Sigmoid colon (tissue), 7 donors: ENCODE data around the gene NLRC3. TPM values are rescaled to one million over a fixed set of nuclear protein-coding genes. Genes with fewer than 3 reads are reported as not detected.

Source experiments
- DNase-seq: peaks from one replicate; pipeline ENCODE4 v3.0.0-alpha.2; 2019
- H3K27ac ChIP-seq, 4 donors: fragments of 200-600 bp; sonication (generic); one replicate each; pipeline ENCODE4 v1.5.1; 2016 to 2019; ENCODE audit warnings: mild to moderate bottlenecking in 1 of 4
- H3K27me3 ChIP-seq, 3 donors: fragments of 200-600 bp; sonication (generic); one replicate each; pipeline ENCODE4 v1.5.1; 2019; ENCODE audit warnings: mild to moderate bottlenecking in 1 of 3
- H3K36me3 ChIP-seq, 4 donors: fragments of 200-600 bp; sonication (generic); one replicate each; pipeline ENCODE4 v1.5.1; 2016 to 2019
- H3K4me1 ChIP-seq, 4 donors: fragments of 200-600 bp; sonication (generic); one replicate each; pipeline ENCODE4 v1.5.1; 2017 to 2019
- H3K4me3 ChIP-seq, 4 donors: fragments of 200-600 bp; sonication (generic); one replicate each; pipeline ENCODE4 v1.5.1; 2017 to 2019; ENCODE audit warnings: mild to moderate bottlenecking in 2 of 4, moderate library complexity in 1 of 4
- H3K9me3 ChIP-seq, 4 donors: fragments of 200-600 bp in 3 of 4; sonication (generic) in 3 of 4; one replicate each; pipeline versions ENCODE4 v1.5.1 to v1.6.1; 2013 to 2019
- EP300 ChIP-seq, 4 donors: sonication (generic); formaldehyde crosslinking; IDR thresholded peaks; one replicate each; pipeline ENCODE4 v1.6.1; 2017; ENCODE audit warnings: antibody characterized with exemption in 4 of 4
- POLR2A ChIP-seq, 2 donors: fragments of 450-650 bp; IDR thresholded peaks; one replicate each; pipeline ENCODE4 v1.6.1; 2016; ENCODE audit warnings: antibody characterized with exemption in 2 of 2, mild to moderate bottlenecking in 2 of 2, moderate library complexity in 2 of 2
- POLR2AphosphoS5 ChIP-seq, 4 donors: sonication (generic); formaldehyde crosslinking; IDR thresholded peaks; one replicate each; pipeline ENCODE4 v1.6.1; 2017; ENCODE audit warnings: antibody characterized with exemption in 4 of 4
- WGBS, 2 donors: extraction: QIAGEN DNeasy Blood & Tissue Kit; methylation state at CpG; one replicate each; pipeline ENCODE4 v1.1.7; 2013; 5-methylcytosine and 5-hydroxymethylcytosine counted together
- intact Hi-C: fragments of 100-400 bp; cut with DNase I; formaldehyde crosslinking; loops from one replicate; pipeline ENCODE4 v1.15.1; 2023
- polyA plus RNA-seq, 3 donors: library from polyadenylated mRNA; stranded (reverse); fragments of 200-250 nt; gene quantifications; one replicate each; pipeline ENCODE4 v1.2.3, GENCODE V29; 2013
- total RNA-seq, 4 donors: library from RNA; depleted of rRNA; stranded (reverse); fragments of >200 nt; gene quantifications; one replicate each; pipeline ENCODE4 v1.1.0, GENCODE V29; 2016
- TF ChIP-seq, protein P1 (sequence below), 4 experiments: fragments of 450-650 bp in 3 of 4; fragments of 200-600 bp in 1 of 4; IDR thresholded peaks; one replicate each; pipeline ENCODE4 v1.5.1; 2016 to 2019; ENCODE audit warnings: antibody characterized with exemption in 4 of 4, mild to moderate bottlenecking in 3 of 4, moderate library complexity in 2 of 4
- donor health status: healthy with polysubstance abuse.
- donor health status: Bipolar disorder and iron deficiency.
- donor health status: healthy.

NLRC3 gene, protein sequence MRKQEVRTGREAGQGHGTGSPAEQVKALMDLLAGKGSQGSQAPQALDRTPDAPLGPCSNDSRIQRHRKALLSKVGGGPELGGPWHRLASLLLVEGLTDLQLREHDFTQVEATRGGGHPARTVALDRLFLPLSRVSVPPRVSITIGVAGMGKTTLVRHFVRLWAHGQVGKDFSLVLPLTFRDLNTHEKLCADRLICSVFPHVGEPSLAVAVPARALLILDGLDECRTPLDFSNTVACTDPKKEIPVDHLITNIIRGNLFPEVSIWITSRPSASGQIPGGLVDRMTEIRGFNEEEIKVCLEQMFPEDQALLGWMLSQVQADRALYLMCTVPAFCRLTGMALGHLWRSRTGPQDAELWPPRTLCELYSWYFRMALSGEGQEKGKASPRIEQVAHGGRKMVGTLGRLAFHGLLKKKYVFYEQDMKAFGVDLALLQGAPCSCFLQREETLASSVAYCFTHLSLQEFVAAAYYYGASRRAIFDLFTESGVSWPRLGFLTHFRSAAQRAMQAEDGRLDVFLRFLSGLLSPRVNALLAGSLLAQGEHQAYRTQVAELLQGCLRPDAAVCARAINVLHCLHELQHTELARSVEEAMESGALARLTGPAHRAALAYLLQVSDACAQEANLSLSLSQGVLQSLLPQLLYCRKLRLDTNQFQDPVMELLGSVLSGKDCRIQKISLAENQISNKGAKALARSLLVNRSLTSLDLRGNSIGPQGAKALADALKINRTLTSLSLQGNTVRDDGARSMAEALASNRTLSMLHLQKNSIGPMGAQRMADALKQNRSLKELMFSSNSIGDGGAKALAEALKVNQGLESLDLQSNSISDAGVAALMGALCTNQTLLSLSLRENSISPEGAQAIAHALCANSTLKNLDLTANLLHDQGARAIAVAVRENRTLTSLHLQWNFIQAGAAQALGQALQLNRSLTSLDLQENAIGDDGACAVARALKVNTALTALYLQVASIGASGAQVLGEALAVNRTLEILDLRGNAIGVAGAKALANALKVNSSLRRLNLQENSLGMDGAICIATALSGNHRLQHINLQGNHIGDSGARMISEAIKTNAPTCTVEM
- total RNA-seq, result under 1 TPM in 3 of 4 donors, not detected in 1; under 0.01 to 0.33 (median 0.27) TPM
- 1 to 10 TPM in 1 of 3 donors, under 1 TPM in 1, not detected in 1; under 0.01 to 7.0 TPM for polyA plus RNA-seq

DNA sequence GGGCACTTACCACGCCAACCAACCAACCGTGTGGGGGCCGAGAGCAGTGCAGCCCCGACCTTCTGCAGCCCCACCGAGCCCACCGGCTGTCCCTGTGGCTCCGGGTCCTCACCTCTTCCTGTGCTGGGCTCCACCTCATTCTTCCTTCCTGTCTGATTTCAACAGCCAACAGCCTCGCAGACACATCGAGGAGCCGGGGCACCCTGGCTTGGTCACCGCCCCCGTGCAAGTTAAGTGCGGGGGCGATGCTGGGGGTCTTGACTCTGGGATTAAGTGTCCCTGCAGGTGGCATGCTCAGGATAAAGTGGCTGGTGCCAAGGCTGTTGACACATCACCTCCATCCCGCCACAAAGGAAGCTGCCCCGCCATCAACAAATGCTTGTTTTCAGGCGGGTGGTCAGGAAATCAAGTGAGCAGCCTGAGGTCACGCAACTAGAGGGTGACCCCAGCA, at the start of gene NLRC3:
TSS of gene NLRC3 (minus strand) at position 102 of the 451 bp plus-strand sequence. CDS start 12,367 bp downstream, outside the sequence.
- DNase-seq, result no peak
- no peaks in the 10 kb centered on the region for H3K9me3 ChIP-seq
- intact Hi-C loops, result no loop called here
- 36 to 70% methylated on average over 18 of the region's 18 CpGs for WGBS, 2 donors
- H3K4me3 ChIP-seq, result peak within 1 kb of the TSS in 1 of 4 donors; percentile 5
- H3K36me3 ChIP-seq, result peaks cover 0 to 3% (median 1%) of the 10 kb centered on the region in 4 donors
- no peak within 1 kb of the TSS for H3K27ac ChIP-seq
- no peak for TF ChIP-seq POLR2AphosphoS5 (IDR thresholded peaks at IDR 0.05)
- TF ChIP-seq EP300 (IDR thresholded peaks at IDR 0.05), result no peak
- TF ChIP-seq, protein P1, sequence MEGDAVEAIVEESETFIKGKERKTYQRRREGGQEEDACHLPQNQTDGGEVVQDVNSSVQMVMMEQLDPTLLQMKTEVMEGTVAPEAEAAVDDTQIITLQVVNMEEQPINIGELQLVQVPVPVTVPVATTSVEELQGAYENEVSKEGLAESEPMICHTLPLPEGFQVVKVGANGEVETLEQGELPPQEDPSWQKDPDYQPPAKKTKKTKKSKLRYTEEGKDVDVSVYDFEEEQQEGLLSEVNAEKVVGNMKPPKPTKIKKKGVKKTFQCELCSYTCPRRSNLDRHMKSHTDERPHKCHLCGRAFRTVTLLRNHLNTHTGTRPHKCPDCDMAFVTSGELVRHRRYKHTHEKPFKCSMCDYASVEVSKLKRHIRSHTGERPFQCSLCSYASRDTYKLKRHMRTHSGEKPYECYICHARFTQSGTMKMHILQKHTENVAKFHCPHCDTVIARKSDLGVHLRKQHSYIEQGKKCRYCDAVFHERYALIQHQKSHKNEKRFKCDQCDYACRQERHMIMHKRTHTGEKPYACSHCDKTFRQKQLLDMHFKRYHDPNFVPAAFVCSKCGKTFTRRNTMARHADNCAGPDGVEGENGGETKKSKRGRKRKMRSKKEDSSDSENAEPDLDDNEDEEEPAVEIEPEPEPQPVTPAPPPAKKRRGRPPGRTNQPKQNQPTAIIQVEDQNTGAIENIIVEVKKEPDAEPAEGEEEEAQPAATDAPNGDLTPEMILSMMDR (IDR thresholded peaks at IDR 0.05), result no peak
- no peak for TF ChIP-seq POLR2A (IDR thresholded peaks at IDR 0.05)
- peaks cover 6 to 34% (median 9%) of the 10 kb centered on the region in 3 donors for H3K27me3 ChIP-seq
- peaks cover 0 to 7% (median 0%) of the 10 kb centered on the region in 4 donors for H3K4me1 ChIP-seq

DNA sequence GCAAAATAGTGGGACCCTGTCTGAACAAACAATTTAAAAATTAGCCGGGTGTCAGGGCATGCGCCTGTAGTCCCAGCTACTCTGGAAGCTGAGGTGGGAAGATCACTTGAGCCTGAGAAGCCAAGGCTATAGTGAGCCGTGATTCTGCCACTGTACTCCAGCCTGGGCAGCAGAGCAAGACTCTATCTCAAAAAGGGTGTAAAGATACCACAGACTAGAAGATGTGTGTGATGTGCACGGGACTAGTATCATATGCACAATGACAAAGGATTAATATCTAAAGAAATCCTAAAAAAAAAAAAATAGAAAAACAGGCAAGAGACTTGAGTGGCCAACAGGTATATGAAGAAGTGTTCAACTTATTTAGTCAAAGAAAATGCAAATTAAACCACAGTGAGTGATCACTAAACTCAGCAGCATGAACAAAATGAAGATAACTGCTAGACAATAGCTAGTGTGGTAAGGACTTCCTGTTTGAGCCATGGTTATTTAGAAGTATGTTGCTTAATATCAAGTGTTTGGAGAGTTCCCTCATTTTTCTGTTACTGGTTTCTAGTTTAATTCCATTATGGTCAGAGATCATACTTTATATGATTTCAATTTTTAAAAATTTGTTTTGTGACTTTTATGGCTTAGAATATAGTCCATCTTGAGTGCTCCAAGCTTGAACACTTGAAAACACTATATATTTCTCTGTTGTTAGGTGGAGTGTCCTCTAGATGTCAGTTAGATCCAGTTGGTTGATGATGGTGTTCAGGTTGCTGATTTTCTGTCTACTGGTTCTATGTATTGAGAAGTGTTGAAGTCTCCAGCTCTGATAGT, 48.9 kb upstream of the NLRC3 start:
- intact Hi-C loops, result no loop called here
- DNase-seq, result no peak
- no peak overlapping the region for H3K4me3 ChIP-seq
- no peaks in the 10 kb centered on the region for H3K27me3 ChIP-seq
- H3K27ac ChIP-seq, result no peak overlapping the region
- H3K36me3 ChIP-seq, result no peaks in the 10 kb centered on the region
- TF ChIP-seq, protein P1 (IDR thresholded peaks at IDR 0.05), result no peak
- TF ChIP-seq POLR2A (IDR thresholded peaks at IDR 0.05) (no peak), EP300 (IDR thresholded peaks at IDR 0.05) (no peak), POLR2AphosphoS5 (IDR thresholded peaks at IDR 0.05) (no peak)
- 75 to 87% methylated on average over 4 of the region's 4 CpGs for WGBS, 2 donors
- H3K4me1 ChIP-seq, result no peaks in the 10 kb centered on the region
- H3K9me3 ChIP-seq, result no peaks in the 10 kb centered on the region

DNA sequence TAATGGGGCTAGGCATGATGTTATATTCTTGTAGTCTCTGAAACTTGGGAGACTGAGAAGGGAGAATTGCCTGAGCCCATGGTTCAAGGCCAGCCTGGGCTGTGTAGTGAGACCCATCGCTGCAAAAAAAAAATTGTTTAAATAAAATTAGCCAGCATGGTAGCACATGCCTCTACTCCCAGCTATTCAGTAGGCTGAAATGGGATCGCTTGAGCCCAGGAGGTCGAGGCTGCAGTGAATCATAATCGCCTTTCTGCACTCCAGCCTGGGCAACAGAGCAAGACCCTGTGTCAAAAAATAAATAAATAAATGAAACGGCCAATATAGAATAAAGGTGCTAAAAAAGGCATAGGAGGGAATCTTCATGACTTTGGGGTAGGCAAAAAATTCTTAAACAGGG, 48.1 kb upstream of the NLRC3 start:
- no peaks in the 10 kb centered on the region for H3K36me3 ChIP-seq
- H3K27ac ChIP-seq, result no peak overlapping the region
- H3K4me1 ChIP-seq, result no peaks in the 10 kb centered on the region
- H3K27me3 ChIP-seq, result no peaks in the 10 kb centered on the region
- no peak for DNase-seq
- TF ChIP-seq, protein P1 (IDR thresholded peaks at IDR 0.05), result no peak
- TF ChIP-seq POLR2A (IDR thresholded peaks at IDR 0.05) (no peak), POLR2AphosphoS5 (IDR thresholded peaks at IDR 0.05) (no peak), EP300 (IDR thresholded peaks at IDR 0.05) (no peak)
- 87 to 92% methylated on average over 5 of the region's 5 CpGs for WGBS, 2 donors
- H3K4me3 ChIP-seq, result no peak overlapping the region
- H3K9me3 ChIP-seq, result no peaks in the 10 kb centered on the region
- intact Hi-C loops, result no loop called here

DNA sequence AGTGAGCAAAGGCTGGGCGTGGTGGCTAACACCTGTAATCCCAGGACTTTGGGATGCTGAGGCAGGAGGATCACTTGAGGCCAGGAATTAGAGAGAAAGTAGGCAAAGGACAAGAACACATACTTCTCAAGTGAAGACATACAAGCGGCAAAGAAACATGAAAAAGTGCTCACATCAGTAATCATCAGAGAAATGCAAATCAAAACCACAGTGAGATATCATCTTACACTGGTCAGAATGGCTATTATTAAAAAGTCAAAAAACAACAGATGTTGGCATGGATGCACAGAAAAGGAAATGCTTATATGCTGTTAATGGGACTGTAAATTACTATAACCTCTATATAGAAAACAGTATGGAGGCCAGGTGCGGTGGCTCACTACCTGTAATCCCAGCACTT, 46.4 kb upstream of the NLRC3 start:
- no peaks in the 10 kb centered on the region for H3K9me3 ChIP-seq
- no peaks in the 10 kb centered on the region for H3K36me3 ChIP-seq
- intact Hi-C loops, result no loop called here
- H3K27ac ChIP-seq, result no peak overlapping the region
- no peaks in the 10 kb centered on the region for H3K27me3 ChIP-seq
- DNase-seq, result no peak
- WGBS, 2 donors, result 84 to 90% methylated on average over 3 of the region's 3 CpGs
- TF ChIP-seq, protein P1 (IDR thresholded peaks at IDR 0.05), result no peak
- TF ChIP-seq POLR2AphosphoS5 (IDR thresholded peaks at IDR 0.05) (no peak), EP300 (IDR thresholded peaks at IDR 0.05) (no peak), POLR2A (IDR thresholded peaks at IDR 0.05) (no peak)
- no peak overlapping the region for H3K4me3 ChIP-seq
- no peaks in the 10 kb centered on the region for H3K4me1 ChIP-seq
